H1 (cell line): ENCODE data around the gene RBM5. TPM values are rescaled to one million over a fixed set of nuclear protein-coding genes. Genes with fewer than 3 reads are reported as not detected.

Source experiments
- CTCF ChIA-PET: fragments of 300-600 bp; sonication (Branson Sonifier 250); formaldehyde crosslinking; loops from one replicate; lab custom pipeline; 2021; ENCODE audit not compliant: partially characterized antibody; lab: Charles Lee
- POLR2A ChIA-PET: fragments of 300-600 bp; sonication (Branson Sonifier 250); formaldehyde crosslinking; loops from one replicate; lab custom pipeline; 2021; ENCODE audit warnings: inconsistent platforms; ENCODE audit not compliant: partially characterized antibody; lab: Charles Lee
- DNase-seq, 2 experiments: peaks; one replicate each; pipeline versions ENCODE4 v3.0.0 to v3.0.0-alpha.2; 2010 to 2022; ENCODE audit warnings: low spot score in 2 of 2, low read depth in 1 of 2, mixed read lengths in 1 of 2
- FAIRE-seq: peaks from 2 replicates; lab custom pipeline; 2011; peaks lifted over from hg19 to GRCh38; lab: Jason Lieb, UNC
- H2AFZ ChIP-seq: 2 replicates; pipeline ENCODE4 v1.8.1; 2012; ENCODE audit warnings: low read length, inconsistent platforms
- H2AK5ac ChIP-seq: 2 replicates; pipeline ENCODE4 v1.6.1; 2013; ENCODE audit warnings: low read depth, low read length
- H2BK120ac ChIP-seq: replicated peaks from 2 replicates; pipeline ENCODE3; 2013; ENCODE audit warnings: low read depth, low read length, inconsistent platforms
- H2BK12ac ChIP-seq: 2 replicates; pipeline ENCODE4 v1.6.1; 2013; ENCODE audit warnings: low read depth, low read length
- H2BK15ac ChIP-seq: 2 replicates; pipeline ENCODE4 v1.6.1; 2013; ENCODE audit warnings: low read length
- H2BK20ac ChIP-seq: 2 replicates; pipeline ENCODE4 v1.6.1; 2013; ENCODE audit warnings: low read length
- H2BK5ac ChIP-seq: 2 replicates; pipeline ENCODE4 v1.6.1; 2013; ENCODE audit warnings: low read depth, low read length
- H3K14ac ChIP-seq: 2 replicates; pipeline ENCODE4 v1.6.1; 2013; ENCODE audit warnings: inconsistent platforms; ENCODE audit not compliant: insufficient read length
- H3K18ac ChIP-seq: 2 replicates; pipeline ENCODE4 v1.6.1; 2013; ENCODE audit warnings: low read length; ENCODE audit errors: extremely low read depth
- H3K23ac ChIP-seq: 2 replicates; pipeline ENCODE4 v1.6.1; 2013; ENCODE audit warnings: inconsistent platforms; ENCODE audit not compliant: insufficient read length
- H3K23me2 ChIP-seq: 2 replicates; pipeline ENCODE4 v1.6.1; 2013; ENCODE audit warnings: low read depth, low read length
- H3K27ac ChIP-seq: 2 replicates; pipeline ENCODE4 v1.6.1; 2011; ENCODE audit warnings: low read depth, low read length, inconsistent platforms
- H3K27me3 ChIP-seq, 4 experiments: replicated peaks in 1 of 4; 1 replicate in 1 of 4; 2 replicates in 3 of 4; pipeline versions ENCODE4 v1.6.1 to v1.8.1; 2011 to 2013; ENCODE audit warnings: low read length in 3 of 4, mild to moderate bottlenecking in 3 of 4, inconsistent platforms in 2 of 4, mixed read lengths in 2 of 4, moderate library complexity in 1 of 4; ENCODE audit not compliant: control insufficient read depth in 3 of 4, insufficient read depth in 3 of 4; ENCODE audit errors: extremely low read depth in 1 of 4
- H3K36me3 ChIP-seq, 4 experiments: 2 replicates each; pipeline versions ENCODE4 v1.6.1 to v1.8.1; 2011 to 2013; ENCODE audit warnings: mild to moderate bottlenecking in 4 of 4, low read length in 3 of 4, moderate library complexity in 2 of 4, control low read depth in 1 of 4, inconsistent platforms in 1 of 4; ENCODE audit not compliant: insufficient read depth in 4 of 4, control insufficient read depth in 2 of 4
- H3K4ac ChIP-seq: replicated peaks from 2 replicates; pipeline ENCODE3; 2013; ENCODE audit warnings: low read length, low read depth, mixed read lengths, inconsistent platforms; ENCODE audit not compliant: insufficient read length
- H3K4me1 ChIP-seq, 4 experiments: replicated peaks in 1 of 4; 1 replicate in 1 of 4; 2 replicates in 3 of 4; pipeline versions ENCODE4 v1.6.1 to v1.8.1; 2011 to 2013; ENCODE audit warnings: low read length in 3 of 4, inconsistent platforms in 2 of 4, mixed read lengths in 1 of 4; ENCODE audit not compliant: insufficient read depth in 4 of 4, control insufficient read depth in 3 of 4
- H3K4me2 ChIP-seq, 2 experiments: 2 replicates each; pipeline versions ENCODE4 v1.6.1 to v1.8.1; 2011 to 2013; ENCODE audit warnings: low read depth in 2 of 2, low read length in 2 of 2, control low read depth in 1 of 2, inconsistent platforms in 1 of 2, mild to moderate bottlenecking in 1 of 2; ENCODE audit not compliant: insufficient read depth in 1 of 2
- H3K4me3 ChIP-seq, 4 experiments: fragments of 200-600, 300-600 bp in 1 of 4; sonication (generic), shearing (Covaris generic), sonication (Bioruptor Twin) in 1 of 4; 2 replicates each; pipeline versions ENCODE4 v1.5.1 to v1.8.1; 2011 to 2016; ENCODE audit warnings: low read length in 4 of 4, low read depth in 3 of 4, control low read depth in 2 of 4, inconsistent platforms in 2 of 4, mild to moderate bottlenecking in 2 of 4, mixed read lengths in 1 of 4, moderate library complexity in 1 of 4; ENCODE audit not compliant: insufficient read depth in 2 of 4; ENCODE audit errors: extremely low read depth in 1 of 4
- H3K56ac ChIP-seq: replicated peaks from 2 replicates; pipeline ENCODE3; 2013; ENCODE audit warnings: low read depth, mild to moderate bottlenecking, mixed read lengths, low read length, inconsistent platforms; ENCODE audit not compliant: insufficient read length
- H3K79me1 ChIP-seq: 2 replicates; pipeline ENCODE4 v1.6.1; 2013; ENCODE audit warnings: low read depth, low read length, control low read depth
- H3K79me2 ChIP-seq, 2 experiments: 2 replicates each; pipeline versions ENCODE4 v1.6.1 to v1.8.1; 2012 to 2013; ENCODE audit warnings: low read length in 2 of 2, mild to moderate bottlenecking in 2 of 2, inconsistent platforms in 1 of 2; ENCODE audit not compliant: insufficient read depth in 2 of 2, control insufficient read depth in 1 of 2
- H3K9ac ChIP-seq, 4 experiments: replicated peaks in 1 of 4; 1 replicate in 1 of 4; 2 replicates in 3 of 4; pipeline versions ENCODE4 v1.6.1 to v1.8.1; 2011 to 2013; ENCODE audit warnings: low read depth in 3 of 4, low read length in 3 of 4, control low read depth in 2 of 4, mild to moderate bottlenecking in 2 of 4, moderate library complexity in 2 of 4, inconsistent platforms in 1 of 4; ENCODE audit errors: extremely low read depth in 1 of 4
- H3K9me3 ChIP-seq, 2 experiments: 2 replicates each; pipeline versions ENCODE4 v1.6.1 to v1.8.1; 2012 to 2013; ENCODE audit warnings: mild to moderate bottlenecking in 2 of 2, moderate library complexity in 2 of 2, control low read depth in 1 of 2, inconsistent platforms in 1 of 2, low read depth in 1 of 2, low read length in 1 of 2, mixed read lengths in 1 of 2; ENCODE audit not compliant: insufficient read depth in 2 of 2
- H4K20me1 ChIP-seq, 2 experiments: replicated peaks in 1 of 2; 2 replicates each; pipeline versions ENCODE3 to v1.8.1; 2011 to 2013; ENCODE audit warnings: inconsistent platforms in 2 of 2, low read length in 2 of 2, mild to moderate bottlenecking in 1 of 2; ENCODE audit not compliant: insufficient read depth in 2 of 2, control insufficient read depth in 1 of 2
- H4K5ac ChIP-seq: 2 replicates; pipeline ENCODE4 v1.6.1; 2013; ENCODE audit warnings: low read length, low read depth, mixed read lengths, inconsistent platforms; ENCODE audit not compliant: insufficient read length
- H4K8ac ChIP-seq: 2 replicates; pipeline ENCODE4 v1.8.0; 2013; ENCODE audit warnings: mild to moderate bottlenecking, moderate library complexity, low read length, inconsistent platforms; ENCODE audit not compliant: insufficient read depth; ENCODE audit errors: extremely low read depth
- H4K91ac ChIP-seq: replicated peaks from 2 replicates; pipeline ENCODE3; 2013; ENCODE audit warnings: low read length, mixed read lengths, inconsistent platforms; ENCODE audit not compliant: insufficient read length
- BRCA1 ChIP-seq: IDR thresholded peaks from 2 replicates; pipeline ENCODE4 v1.6.1; 2012; ENCODE audit warnings: low read depth, low read length, improper control_type of control experiment
- CBX5 ChIP-seq: fragments of 300-800, 300-1000 bp; sonication (generic); IDR thresholded peaks from 2 replicates; pipeline ENCODE4 v1.7.1; 2016; ENCODE audit warnings: antibody characterized with exemption, low read length, low read depth
- CEBPB ChIP-seq: IDR thresholded peaks from 2 replicates; pipeline ENCODE4 v1.6.1; 2012; ENCODE audit warnings: low read depth, low read length
- CTBP2 ChIP-seq: IDR thresholded peaks from 2 replicates; pipeline ENCODE4 v1.7.0; 2011; ENCODE audit warnings: borderline replicate concordance, mild to moderate bottlenecking, moderate library complexity, mixed read lengths, low read length; ENCODE audit not compliant: insufficient read depth, insufficient read length
- NANOG ChIP-seq: IDR thresholded peaks from 2 replicates; pipeline ENCODE4 v1.6.1; 2011; ENCODE audit warnings: low read length, low read depth, mild to moderate bottlenecking, inconsistent platforms; ENCODE audit not compliant: insufficient read depth, poor library complexity, severe bottlenecking
- NRF1 ChIP-seq: IDR thresholded peaks from 2 replicates; pipeline ENCODE4 v1.6.1; 2011; ENCODE audit warnings: mild to moderate bottlenecking, low read depth, low read length, improper control_type of control experiment
- POLR2AphosphoS5 ChIP-seq: IDR thresholded peaks from 2 replicates; pipeline ENCODE4 v1.6.1; 2011; ENCODE audit warnings: low read depth, low read length
- RBBP5 ChIP-seq: IDR thresholded peaks from 2 replicates; pipeline ENCODE4 v1.7.1; 2012; ENCODE audit warnings: low read depth, mild to moderate bottlenecking, inconsistent platforms, low read length, moderate library complexity, borderline replicate concordance
- SIX5 ChIP-seq: IDR thresholded peaks from 2 replicates; pipeline ENCODE4 v1.6.1; 2011; ENCODE audit warnings: mild to moderate bottlenecking, low read depth, low read length
- SP4 ChIP-seq: IDR thresholded peaks from 2 replicates; pipeline ENCODE4 v1.6.1; 2012; ENCODE audit warnings: low read length, inconsistent platforms
- SRF ChIP-seq: IDR thresholded peaks from 2 replicates; pipeline ENCODE4 v1.6.1; 2011; ENCODE audit warnings: mild to moderate bottlenecking, low read depth, low read length, moderate library complexity
- TAF1 ChIP-seq: IDR thresholded peaks from 2 replicates; pipeline ENCODE4 v1.6.1; 2011; ENCODE audit warnings: mild to moderate bottlenecking, low read depth, low read length
- TBP ChIP-seq: IDR thresholded peaks from 2 replicates; pipeline ENCODE4 v1.6.1; 2011; ENCODE audit warnings: low read depth, low read length, improper control_type of control experiment
- TCF12 ChIP-seq: IDR thresholded peaks from 2 replicates; pipeline ENCODE4 v1.6.1; 2011; ENCODE audit warnings: low read depth, mild to moderate bottlenecking, low read length
- TEAD4 ChIP-seq: IDR thresholded peaks from 2 replicates; pipeline ENCODE4 v1.6.1; 2012; ENCODE audit warnings: low read depth, low read length, inconsistent platforms, mixed read lengths
- WGBS, 2 experiments: shearing (Covaris generic) in 1 of 2; methylation state at CpG; one replicate each; pipeline versions ENCODE4 v1.1.6 to v1.1.7; 2013 to 2015; ENCODE audit warnings: low lambda C conversion rate in 2 of 2, mixed read lengths in 2 of 2, inconsistent platforms in 1 of 2, low coverage in 1 of 2, missing lambda C conversion rate in 1 of 2; ENCODE audit not compliant: insufficient replicate concordance in 2 of 2, insufficient coverage in 1 of 2, insufficient read length in 1 of 2; ENCODE audit errors: extremely low coverage in 1 of 2, missing lambda C conversion rate in 1 of 2; 5-methylcytosine and 5-hydroxymethylcytosine counted together
- polyA plus RNA-seq, 7 experiments: library from polyadenylated mRNA; depleted of rRNA in 3 of 7; stranded (reverse) in 5 of 7; unstranded in 2 of 7; fragments of >200 nt in 5 of 7; fragments of 200-250 nt in 2 of 7; gene quantifications; 1 replicate in 5 of 7; 2 replicates in 1 of 7; 4 replicates in 1 of 7; pipeline versions ENCODE4 v1.2.1 to v1.2.3, GENCODE V29; 2011 to 2013; ENCODE audit warnings: missing spikeins in 2 of 7, mixed read lengths in 2 of 7
- total RNA-seq: library from RNA; stranded (reverse); fragmentation: NEBNext Ultra II Directional; extraction: Animal tissue kit (Norgen Biotek cat#: 25700); gene quantifications from 2 replicates; pipeline ENCODE4 v1.2.1, GENCODE V29; 2021

RBM5 gene
- total and polyA plus RNA-seq, 2 of the 8 experiments (the other 6 are each of a cell fraction or from before 2014, with no cell fraction given): 82.7 to 144 TPM

GRCh38 chr3:50111757-50112156, 23.0 kb downstream of the RBM5 start:
- no peak overlapping the region for H2AFZ ChIP-seq
- H2BK5ac ChIP-seq: no peak overlapping the region
- peaks cover 0 to 8% of the 10 kb centered on the region in 2 experiments for H4K20me1 ChIP-seq
- 90% methylated on average over 4 of the region's 5 CpGs; no CpG with 5 or more reads in 1 of the 2 experiments for WGBS, 2 experiments
- H2BK120ac ChIP-seq: no peak overlapping the region
- H2BK12ac ChIP-seq: no peak overlapping the region
- H3K4me1 ChIP-seq: 0 out of 7 replicates have a peak, but pooled peaks cover 0 to 2% (median 0%) of the 10 kb centered on the region in 4 experiments
- H3K4me2 ChIP-seq: no peak overlapping the region
- FAIRE-seq (no peak), DNase-seq (no peak)
- no peak overlapping the region for H3K27ac ChIP-seq
- H2BK15ac ChIP-seq: no peak overlapping the region
- peaks cover 60 to 99% (median 89%) of the 10 kb centered on the region in 4 experiments for H3K36me3 ChIP-seq
- no peak overlapping the region for H3K4ac ChIP-seq
- no peak overlapping the region for H3K4me3 ChIP-seq
- no peak overlapping the region for H3K9ac ChIP-seq
- H3K14ac ChIP-seq: no peak overlapping the region
- H3K23me2 ChIP-seq: no peaks in the 10 kb centered on the region
- H3K9me3 ChIP-seq: no peaks in the 10 kb centered on the region
- POLR2A ChIA-PET: no interaction called here
- H2AK5ac ChIP-seq: no peak overlapping the region
- no peak overlapping the region for H4K91ac ChIP-seq
- CTCF ChIA-PET: interaction anchor here (0.9 to 20.9 kb wide), 4 partner anchors 9 to 75 kb away, joined by 3 to 591 read pairs (median 5); partner anchors contain the start of gene GNAT1
- no peak overlapping the region for H3K23ac ChIP-seq
- no peak overlapping the region for H4K5ac ChIP-seq
- H3K27me3 ChIP-seq: no peaks in the 10 kb centered on the region
- H3K79me2 ChIP-seq: no peaks in the 10 kb centered on the region
- H2BK20ac ChIP-seq: no peak overlapping the region
- TF ChIP-seq CBX5 (no peak), SIX5 (no peak), TEAD4 (no peak), TCF12 (no peak), BRCA1 (no peak), CEBPB (no peak), NRF1 (no peak), NANOG (no peak), SRF (no peak), RBBP5 (no peak), TAF1 (no peak), SP4 (no peak), TBP (no peak), CTBP2 (no peak), POLR2AphosphoS5 (no peak)
- TF ChIP-seq, all 59 proteins: peak for 0
- Histone ChIP-seq H3K56ac (no peak overlapping the region), H3K18ac (no peak overlapping the region), H3K79me1 (no peaks in the 10 kb centered on the region), H4K8ac (no peak overlapping the region)
